Measurements from ENCODE around the gene RCAN2.

The RCAN2 gene

GRCh38 chr6:46204880-46205650, 286.2 kb downstream of the RCAN2 start:
- DNase-seq, result no peak

- DNase-seq, result no peak
Measured at GRCh38 chr6:46203391-46204177, 287.7 kb downstream of the RCAN2 start.

DNA sequence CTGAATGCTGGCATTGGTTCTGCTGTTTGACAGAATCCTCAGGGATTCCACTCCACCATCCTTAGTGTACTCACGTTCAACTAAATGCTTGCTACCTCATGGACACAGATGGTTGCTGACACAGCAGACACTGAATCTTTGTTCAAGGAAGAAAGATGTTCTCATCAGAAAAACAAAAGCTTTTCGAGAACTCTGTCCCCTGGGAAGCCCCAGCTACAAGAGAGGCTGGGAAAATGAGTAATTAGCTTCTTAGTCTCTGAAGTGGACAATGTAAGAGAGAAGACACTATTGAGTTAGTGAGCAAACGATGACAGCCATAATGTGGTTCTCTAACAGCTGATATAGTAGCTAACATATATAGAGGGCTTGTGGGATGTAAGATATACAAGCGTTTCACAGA, 289.5 kb downstream of the RCAN2 start:
- no peak for DNase-seq

DNA sequence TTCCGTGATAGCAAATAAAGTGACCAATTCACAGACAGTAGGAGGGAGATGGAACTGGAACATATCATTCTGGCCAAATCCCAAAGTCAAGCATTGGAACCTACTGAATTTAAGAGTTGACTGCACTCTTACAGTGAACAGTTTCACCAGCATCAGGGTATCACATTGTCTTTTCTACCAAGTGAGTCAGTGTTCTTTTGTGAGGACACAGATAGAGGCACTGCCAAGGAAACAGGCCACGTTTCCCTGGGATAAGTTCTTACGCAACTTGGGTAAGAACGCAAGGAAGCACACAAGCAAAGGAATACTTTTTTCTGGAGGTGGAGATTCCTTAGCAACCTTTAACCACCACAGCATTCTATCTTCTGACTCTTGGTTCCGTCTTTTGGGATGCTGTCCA, 291.9 kb downstream of the RCAN2 start:
- no peak for DNase-seq

DNA sequence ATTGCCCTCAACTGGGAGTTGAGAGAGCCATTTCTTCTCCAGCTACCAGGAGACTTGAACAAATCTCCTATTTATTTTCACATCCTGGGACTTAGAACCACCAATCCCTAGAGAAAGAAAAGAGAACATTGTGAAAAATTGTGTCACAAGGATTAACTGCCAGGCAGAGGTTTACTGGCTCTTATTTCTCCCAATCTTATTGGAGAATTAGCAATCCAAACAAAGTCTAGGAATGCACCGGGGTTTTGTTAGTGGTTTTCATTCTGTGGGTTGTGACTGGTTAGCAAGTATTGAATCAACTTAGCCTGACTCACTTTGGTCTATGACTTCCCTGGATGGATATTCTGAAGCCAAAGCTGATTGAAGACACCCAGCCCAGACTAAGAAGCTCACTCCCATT, 299.3 kb downstream of the RCAN2 start:
- no peak for DNase-seq

- no peak for DNase-seq
Measured at GRCh38 chr6:46190889-46191288, 300.4 kb downstream of the RCAN2 start.

DNA sequence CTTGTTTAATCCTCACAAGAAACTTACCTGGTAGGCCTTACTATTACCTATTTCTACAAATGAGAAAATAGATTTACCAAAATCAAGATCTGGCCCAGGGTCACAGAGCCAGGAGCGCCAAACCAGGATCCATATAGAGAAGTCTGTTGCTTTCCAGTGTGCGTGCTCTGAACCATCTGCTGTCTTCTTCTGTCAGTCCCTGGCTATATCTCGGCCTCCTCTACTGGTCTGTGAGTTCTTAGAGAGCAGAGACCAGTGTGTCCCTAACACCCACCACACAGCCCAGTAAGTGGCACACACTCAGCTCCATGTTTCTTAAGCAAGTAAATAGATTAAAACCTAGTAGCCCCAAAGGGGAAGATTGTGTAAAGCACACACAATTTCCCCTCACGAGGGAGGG, 301.5 kb downstream of the RCAN2 start:
- no peak for DNase-seq

DNA sequence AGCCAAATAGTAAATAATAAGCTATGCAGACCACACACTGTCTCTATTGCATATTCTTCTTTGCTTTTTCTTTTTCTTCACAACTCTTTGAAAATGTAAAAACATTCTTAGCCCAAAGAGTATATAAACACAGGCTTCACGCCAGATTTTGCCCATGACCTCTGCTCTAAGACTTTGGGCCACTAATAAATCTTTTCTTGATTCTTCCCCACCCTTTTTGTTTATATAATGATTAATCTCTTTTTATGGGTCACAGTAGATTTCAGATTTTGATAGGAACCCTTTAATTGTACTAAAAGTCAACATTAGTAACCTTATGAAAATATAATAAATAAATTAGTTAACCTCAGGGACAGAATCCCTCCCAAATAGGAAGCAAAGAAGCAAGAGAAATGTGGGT, 304.7 kb downstream of the RCAN2 start:
- DNase-seq, result no peak

GRCh38 chr6:46184114-46184513, 307.1 kb downstream of the RCAN2 start:
- no peak for DNase-seq

DNA sequence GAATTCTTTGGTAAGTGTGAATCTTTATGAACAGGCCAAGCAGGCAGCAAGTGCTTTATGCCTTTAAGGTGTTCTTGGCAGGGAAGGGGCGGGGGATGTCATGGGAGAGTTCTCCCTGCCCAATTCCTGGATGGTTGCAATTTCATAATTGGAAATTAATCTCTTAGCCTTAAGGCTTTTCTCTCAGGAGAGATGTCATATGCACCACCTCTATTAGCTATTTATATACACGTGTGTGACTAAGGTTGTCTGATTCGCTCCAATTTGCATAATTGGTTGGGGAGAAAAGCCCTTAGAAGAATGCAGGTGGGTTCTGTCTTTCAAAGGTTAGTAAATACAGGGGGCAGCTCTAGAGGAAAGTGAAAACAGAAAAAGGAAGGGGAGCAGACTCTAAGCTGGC, 315.3 kb downstream of the RCAN2 start:
- DNase-seq, result no peak

DNA sequence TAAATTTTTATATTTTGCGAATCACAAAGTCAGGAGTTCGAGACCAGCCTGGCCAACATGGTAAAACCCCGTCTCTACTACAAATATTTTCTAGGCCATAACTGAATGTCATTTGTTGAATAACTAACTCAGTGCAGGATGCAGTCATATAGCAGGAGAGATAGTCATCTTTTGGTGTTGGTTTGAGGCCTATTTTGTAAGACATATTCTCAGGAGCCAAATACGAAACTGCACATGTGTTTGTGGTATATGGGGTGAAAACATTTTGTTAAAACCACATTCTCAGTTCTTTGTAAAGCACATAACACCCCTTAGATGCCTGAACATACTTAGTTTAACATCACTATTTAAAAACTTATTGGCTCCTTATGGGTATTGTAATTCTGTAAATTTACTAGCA, 315.8 kb downstream of the RCAN2 start:
- DNase-seq, result no peak

GRCh38 chr6:46174904-46175303, 316.3 kb downstream of the RCAN2 start:
- DNase-seq, result no peak

DNA sequence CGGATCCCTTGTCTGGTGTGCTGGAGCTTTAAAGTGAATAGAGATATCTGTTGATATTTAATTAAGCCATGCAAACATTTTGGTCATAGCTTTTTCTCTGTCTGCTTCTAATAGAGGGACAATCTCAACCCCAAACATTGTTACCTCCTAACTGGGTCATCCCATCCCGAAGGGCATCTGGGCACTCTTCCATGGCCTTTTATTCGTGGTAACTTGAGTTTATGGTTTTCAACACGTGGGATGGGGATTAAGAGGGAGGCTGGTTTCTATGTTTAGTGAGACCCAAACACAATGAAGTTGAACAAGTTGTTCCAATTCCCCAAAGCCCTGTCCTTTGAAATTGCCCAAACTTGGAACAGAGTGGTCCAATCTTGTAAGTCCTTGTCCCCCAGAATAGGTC, 319.1 kb downstream of the RCAN2 start:
- no peak for DNase-seq

Measured in NCI-H1092 treated with DMSO at 0.1 percent for 48 hours (cell line).